Measurements from ENCODE around the gene GNB1L.
"Not testable (repeated sequence)": the region's sequence is repeated elsewhere in the genome, so short reads cannot be mapped to it uniquely, and the experiment has no call there.

GNB1L gene

GRCh38 chr22:19836512-19836911 is 18.2 kb downstream of the GNB1L start:
- in situ Hi-C loops (cut with MboI; ENCODE audit: low pct_unique_long_range_greater_than_20kb, low sequenced_read_pairs) = no loop called here
- DNase-seq = no peak

DNA sequence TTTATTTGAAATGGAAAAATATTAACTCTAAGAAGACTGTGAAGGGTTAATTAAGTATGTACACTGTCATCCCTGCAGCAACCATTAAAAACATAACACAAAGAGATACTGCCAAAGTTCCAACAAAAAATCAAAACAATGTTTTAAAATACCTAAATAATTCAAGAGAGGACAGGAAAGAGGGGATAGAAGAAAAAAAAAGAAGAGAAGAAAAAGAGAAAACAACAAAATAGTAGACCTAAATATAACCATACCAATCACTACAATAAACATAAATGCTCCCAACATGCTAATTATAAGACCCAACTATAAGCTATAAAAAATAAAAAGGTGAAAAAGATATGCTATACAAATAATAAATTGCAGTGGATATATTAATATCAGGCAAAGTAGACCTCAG is 20.1 kb downstream of the GNB1L start:
- no peak for DNase-seq
- in situ Hi-C loops (cut with MboI; ENCODE audit: low pct_unique_long_range_greater_than_20kb, low sequenced_read_pairs) = no loop called here

DNA sequence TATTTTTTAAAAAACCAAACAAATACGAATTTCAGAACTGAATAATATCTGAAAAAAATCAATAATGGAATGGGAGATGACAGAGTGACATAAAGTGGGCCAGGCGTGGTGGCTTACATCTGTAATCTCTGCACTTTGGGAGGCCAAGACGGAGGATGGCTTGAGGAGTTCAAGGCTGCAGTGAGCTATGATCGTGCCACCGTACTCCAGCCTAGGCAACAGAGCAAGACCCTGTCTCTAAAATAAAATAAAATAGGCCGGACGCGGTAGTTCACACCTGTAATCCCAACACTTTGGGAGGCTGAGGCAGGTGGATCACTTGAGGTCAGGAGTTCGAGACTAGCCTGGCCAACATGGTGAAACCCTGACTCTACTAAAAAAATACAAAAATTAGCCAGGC is 21.3 kb downstream of the GNB1L start:
- DNase-seq; in situ Hi-C loops (cut with MboI; ENCODE audit: low pct_unique_long_range_greater_than_20kb, low sequenced_read_pairs): not testable (repeated sequence)

DNA sequence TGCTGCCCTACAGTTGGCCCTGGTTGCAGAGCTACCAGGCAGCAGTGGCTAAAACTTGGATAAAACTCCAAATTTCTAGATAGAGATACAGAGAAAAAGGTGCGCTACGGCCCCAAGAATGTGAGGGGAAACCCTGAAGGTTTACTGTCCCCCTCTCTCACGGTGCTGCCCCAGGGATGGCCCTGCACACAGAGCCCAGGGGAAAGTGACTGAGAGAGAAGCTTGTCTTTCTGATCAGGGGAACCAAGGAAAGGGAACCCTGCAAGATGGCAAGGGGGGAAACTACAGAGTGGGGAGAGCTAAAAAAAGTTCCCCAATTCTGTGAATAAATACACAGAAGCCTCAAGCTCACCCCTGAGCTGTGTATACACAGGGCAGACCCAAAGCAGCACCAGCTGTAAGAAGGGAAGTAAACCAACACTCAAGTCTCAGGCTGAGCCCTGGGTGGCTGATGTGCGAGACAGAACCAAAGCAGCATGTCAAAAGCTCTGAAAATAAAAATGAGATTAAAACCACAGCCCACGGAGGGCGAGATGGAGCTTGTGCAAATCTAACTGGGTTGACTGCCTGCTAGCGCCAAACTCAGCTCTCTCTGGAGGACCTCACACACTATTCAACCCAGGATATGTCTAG is 22.1 kb downstream of the GNB1L start:
- no peak for DNase-seq
- in situ Hi-C loops (cut with MboI; ENCODE audit: low pct_unique_long_range_greater_than_20kb, low sequenced_read_pairs) = no loop called here

GRCh38 chr22:19831979-19832378 is 22.7 kb downstream of the GNB1L start:
- DNase-seq; in situ Hi-C loops (cut with MboI; ENCODE audit: low pct_unique_long_range_greater_than_20kb, low sequenced_read_pairs): not testable (repeated sequence)

DNA sequence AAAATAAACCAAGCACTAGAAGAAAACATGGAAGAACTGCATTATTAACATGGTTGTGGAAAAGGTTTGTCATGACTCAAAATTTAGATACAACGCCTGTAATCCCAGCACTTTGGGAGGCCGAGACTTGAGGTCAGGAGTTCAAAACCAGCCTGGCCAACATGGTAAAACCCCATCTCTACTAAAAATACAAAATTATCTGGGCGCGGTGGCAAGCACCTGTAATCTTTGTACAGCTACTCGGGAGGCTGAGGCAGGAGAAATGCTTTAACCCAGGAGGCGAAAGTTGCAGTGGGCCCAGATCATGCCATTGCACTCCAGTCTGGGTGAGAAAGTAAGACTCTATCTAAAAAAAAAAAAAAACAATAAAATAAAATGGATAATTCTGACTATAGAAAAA is 23.7 kb downstream of the GNB1L start:
- in situ Hi-C loops (cut with MboI; ENCODE audit: low pct_unique_long_range_greater_than_20kb, low sequenced_read_pairs) = no loop called here
- DNase-seq = no peak

DNA sequence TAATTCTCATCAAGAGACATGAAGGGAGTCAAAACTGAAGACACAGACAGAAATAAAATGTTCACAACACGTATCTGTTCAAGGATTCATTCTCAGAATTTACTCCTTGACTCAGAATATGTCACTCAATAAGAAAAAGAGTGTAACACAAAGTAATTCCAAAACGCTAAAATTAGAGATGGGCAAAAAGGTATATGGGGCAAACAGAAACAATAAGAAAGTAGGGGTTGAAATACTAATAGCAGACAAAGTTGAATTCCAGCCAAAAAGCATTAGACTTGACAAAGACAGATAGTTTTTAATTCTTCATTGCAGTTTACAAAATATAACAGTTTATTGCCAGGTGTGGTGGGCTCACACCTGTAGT is 26.7 kb downstream of the GNB1L start:
- in situ Hi-C loops (cut with MboI; ENCODE audit: low pct_unique_long_range_greater_than_20kb, low sequenced_read_pairs) = no loop called here
- DNase-seq = no peak

DNA sequence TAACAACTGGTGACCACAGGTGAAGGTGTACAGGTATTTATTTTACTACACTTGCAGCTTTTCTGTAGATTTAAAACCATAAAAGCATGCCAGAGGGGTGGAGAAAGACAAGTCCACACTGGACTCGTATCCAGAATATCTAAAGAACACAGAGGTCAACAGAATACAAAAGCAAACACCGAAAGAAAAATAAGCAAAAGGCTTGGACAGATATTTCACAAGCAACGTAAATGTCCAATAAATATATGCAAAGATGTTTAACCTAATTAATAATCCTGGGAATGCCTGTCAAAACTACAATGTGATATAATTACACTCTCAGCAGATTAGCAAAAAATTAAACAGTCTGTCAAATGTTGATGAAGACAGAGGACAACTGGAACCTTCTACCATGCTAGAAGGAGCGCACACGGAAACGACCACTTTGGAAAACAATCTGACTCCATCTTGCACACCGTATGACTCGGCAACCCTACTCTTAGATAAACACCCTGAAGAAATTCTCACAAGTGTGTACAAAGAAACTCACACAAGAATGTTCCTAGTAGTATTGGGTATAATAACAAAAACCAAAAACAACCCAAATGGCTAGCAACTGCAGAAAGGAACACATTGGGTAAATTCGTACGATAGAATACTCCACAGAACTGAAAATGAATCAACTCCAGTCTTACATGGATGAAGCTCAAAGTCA is 27.2 kb downstream of the GNB1L start:
- no peak for DNase-seq
- in situ Hi-C loops (cut with MboI; ENCODE audit: low pct_unique_long_range_greater_than_20kb, low sequenced_read_pairs) = no loop called here

DNA sequence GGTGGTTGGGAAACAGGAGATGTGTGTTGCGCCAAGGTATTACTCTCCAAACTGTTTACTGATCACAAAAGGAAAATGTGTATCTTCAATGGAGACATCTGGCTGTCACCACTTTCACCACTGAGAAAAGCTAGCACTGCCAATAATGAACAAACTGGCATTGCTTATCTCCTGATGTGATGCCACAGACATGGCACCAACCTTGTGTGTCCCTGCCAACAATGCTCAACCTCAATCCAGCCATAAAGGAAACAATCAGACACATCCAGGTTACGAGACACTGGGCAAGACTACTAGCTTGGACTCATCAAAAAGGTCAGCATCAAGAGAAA is 28.1 kb downstream of the GNB1L start:
- no peak for DNase-seq
- in situ Hi-C loops (cut with MboI; ENCODE audit: low pct_unique_long_range_greater_than_20kb, low sequenced_read_pairs) = no loop called here

GRCh38 chr22:19825904-19826618 is 28.6 kb downstream of the GNB1L start:
- in situ Hi-C loops (cut with MboI; ENCODE audit: low pct_unique_long_range_greater_than_20kb, low sequenced_read_pairs) = no loop called here
- no peak for DNase-seq

DNA sequence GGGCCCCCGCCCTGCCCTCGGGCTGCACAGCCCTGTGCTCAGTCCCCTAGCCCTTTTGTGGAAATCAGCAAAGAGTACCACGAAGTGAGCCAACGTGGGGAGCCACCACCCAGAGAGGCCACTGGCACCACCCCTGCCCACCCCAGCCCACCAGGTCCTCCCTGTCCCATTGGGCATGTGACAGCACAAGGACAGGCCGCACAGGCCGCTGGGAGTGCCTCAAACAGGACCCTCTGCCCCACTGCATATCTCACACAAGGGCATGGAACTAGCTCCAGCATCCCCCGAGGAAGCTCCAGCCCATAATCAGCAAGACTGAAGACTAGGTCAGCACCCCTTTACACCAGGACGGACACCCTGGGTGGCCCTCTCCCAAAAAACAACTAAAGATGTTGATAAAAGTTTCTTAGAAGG is 29.7 kb downstream of the GNB1L start:
- in situ Hi-C loops (cut with MboI; ENCODE audit: low pct_unique_long_range_greater_than_20kb, low sequenced_read_pairs) = no loop called here
- DNase-seq = no peak

GRCh38 chr22:19824212-19824925 is 30.3 kb downstream of the GNB1L start:
- in situ Hi-C loops (cut with MboI; ENCODE audit: low pct_unique_long_range_greater_than_20kb, low sequenced_read_pairs) = no loop called here
- no peak for DNase-seq

GRCh38 chr22:19823902-19824211 is 30.8 kb downstream of the GNB1L start:
- in situ Hi-C loops (cut with MboI; ENCODE audit: low pct_unique_long_range_greater_than_20kb, low sequenced_read_pairs) = no loop called here
- no peak for DNase-seq

GRCh38 chr22:19823191-19823901 is 31.3 kb downstream of the GNB1L start:
- no peak for DNase-seq
- in situ Hi-C loops (cut with MboI; ENCODE audit: low pct_unique_long_range_greater_than_20kb, low sequenced_read_pairs) = no loop called here

- in situ Hi-C loops (cut with MboI; ENCODE audit: low pct_unique_long_range_greater_than_20kb, low sequenced_read_pairs) = no loop called here
- DNase-seq = no peak
Observed at GRCh38 chr22:19822301-19823117, 32.2 kb downstream of the GNB1L start.

DNA sequence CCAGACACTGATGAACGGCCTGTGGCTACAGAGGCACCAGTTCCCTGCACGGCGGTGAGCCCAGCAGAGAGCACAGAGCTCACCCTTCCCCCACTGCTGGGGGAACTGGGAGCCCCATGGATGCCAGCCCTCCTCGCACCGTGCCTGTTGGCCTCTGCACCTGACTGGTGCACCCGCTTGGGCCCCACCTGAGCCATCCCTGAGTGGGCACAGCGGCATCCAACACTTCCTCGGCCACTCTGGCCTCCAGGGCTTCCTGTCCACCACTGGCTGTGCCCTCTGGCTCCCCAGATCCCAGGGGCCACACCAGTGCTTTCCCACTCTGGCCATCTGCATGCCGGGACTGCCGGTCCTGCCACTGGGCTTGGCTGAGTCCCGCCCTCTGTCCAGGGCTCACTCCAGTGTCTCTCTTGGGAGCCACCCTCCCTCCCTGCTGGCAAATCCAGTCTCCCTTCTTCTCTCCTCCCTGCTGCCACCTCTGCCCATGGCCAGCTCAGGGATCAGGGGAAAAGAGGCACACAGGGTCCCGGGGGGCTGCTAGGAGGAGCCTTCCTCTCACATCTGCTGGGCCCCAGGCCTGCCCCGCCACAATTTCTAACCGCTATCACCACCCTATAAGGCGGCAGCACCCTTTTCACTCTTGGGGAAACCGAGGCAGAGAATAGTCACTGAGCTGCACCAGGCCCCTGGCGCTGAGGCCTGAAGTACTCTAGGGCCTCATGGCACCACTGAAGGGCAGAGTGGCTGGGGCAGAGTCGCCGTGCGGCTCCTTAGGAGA is 33.0 kb downstream of the GNB1L start:
- in situ Hi-C loops (cut with MboI; ENCODE audit: low pct_unique_long_range_greater_than_20kb, low sequenced_read_pairs) = no loop called here
- DNase-seq = no peak

DNA sequence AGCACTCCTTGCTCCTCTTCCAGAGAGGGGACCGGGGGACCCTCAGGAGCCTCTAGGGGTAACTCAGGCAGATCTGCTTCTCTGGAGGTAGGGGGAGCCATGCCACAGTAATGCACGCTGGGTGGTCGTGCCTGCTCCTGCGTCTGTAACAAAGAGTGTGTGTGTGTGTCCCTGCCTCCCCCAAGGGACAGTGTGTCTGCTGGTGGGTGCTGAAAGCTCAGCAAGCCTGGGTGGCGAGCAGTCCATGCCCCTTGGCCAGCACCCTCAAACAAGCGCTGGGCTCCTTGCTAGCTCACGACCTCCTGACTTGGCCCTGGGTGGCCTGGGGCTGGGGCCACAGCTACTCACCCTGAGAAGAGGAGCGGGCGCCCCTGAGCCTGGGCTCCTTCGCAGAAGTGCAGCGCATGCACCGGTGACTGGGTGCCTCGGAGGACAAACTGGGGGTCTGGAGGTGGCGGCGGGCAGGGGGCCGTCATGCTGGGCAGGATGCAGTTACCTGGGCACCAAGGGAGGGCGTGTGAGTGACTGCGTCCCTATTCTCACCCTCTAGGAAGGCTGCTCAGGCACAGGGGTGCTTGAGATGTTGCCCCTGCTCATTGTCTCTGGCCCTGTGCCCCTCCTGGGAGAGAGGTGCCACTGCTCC is 33.7 kb downstream of the GNB1L start:
- in situ Hi-C loops (cut with MboI; ENCODE audit: low pct_unique_long_range_greater_than_20kb, low sequenced_read_pairs) = no loop called here
- no peak for DNase-seq

Data from KBM-7 (cell line).